Neural progenitor cell (in vitro differentiated cells): ENCODE results near the gene CHD6. TPM values are rescaled to one million over a fixed set of nuclear protein-coding genes. Genes with fewer than 3 reads are reported as not detected.

Experiments
- DNase-seq: peaks from one replicate; pipeline ENCODE4 v3.0.0-alpha.2; 2016; ENCODE audit warnings: low spot score
- H2AFZ ChIP-seq: fragments of 200-600 bp; sonication (generic); replicated peaks from 2 replicates; pipeline ENCODE4 v1.6.1; 2016; ENCODE audit warnings: antibody characterized with exemption
- H3F3A ChIP-seq: fragments of 200-600 bp; sonication (generic); 2 replicates; pipeline ENCODE4 v1.6.1; 2016; ENCODE audit warnings: antibody characterized with exemption, low read depth
- H3K27ac ChIP-seq: fragments of 200-600 bp; sonication (generic); 2 replicates; pipeline ENCODE4 v1.5.1; 2016; ENCODE audit warnings: mild to moderate bottlenecking
- H3K27me3 ChIP-seq: fragments of 200-600 bp; sonication (generic); 2 replicates; pipeline ENCODE4 v1.6.1; 2016; ENCODE audit warnings: mild to moderate bottlenecking, moderate library complexity
- H3K36me3 ChIP-seq: fragments of 200-600 bp; sonication (generic); 2 replicates; pipeline ENCODE4 v1.5.1; 2016
- H3K4me1 ChIP-seq: fragments of 200-600 bp; sonication (generic); 2 replicates; pipeline ENCODE4 v1.6.1; 2016; ENCODE audit warnings: mixed run types
- H3K4me2 ChIP-seq: fragments of 200-600 bp; sonication (generic); 2 replicates; pipeline ENCODE4 v1.6.1; 2016
- H3K4me3 ChIP-seq: fragments of 200-600 bp; sonication (generic); 2 replicates; pipeline ENCODE4 v1.5.1; 2016
- H3K79me2 ChIP-seq: fragments of 200-600 bp; sonication (generic); 2 replicates; pipeline ENCODE4 v1.6.1; 2016; ENCODE audit warnings: low read depth
- H3K9ac ChIP-seq: fragments of 200-600 bp; sonication (generic); 2 replicates; pipeline ENCODE4 v1.6.1; 2016
- H3K9me3 ChIP-seq: fragments of 200-600 bp; sonication (generic); 2 replicates; pipeline ENCODE4 v1.5.1; 2016; ENCODE audit warnings: low read depth
- H4K20me1 ChIP-seq: fragments of 200-600 bp; sonication (generic); 2 replicates; pipeline ENCODE4 v1.6.1; 2016; ENCODE audit warnings: low read depth
- H3K27ac Mint-ChIP-seq: 3 replicates; pipeline ENCODE4 v1.8.0; 2021; ENCODE audit warnings: mixed read lengths
- H3K27me3 Mint-ChIP-seq: 2 replicates; pipeline ENCODE4 v1.8.0; 2022; ENCODE audit warnings: low read depth, mild to moderate bottlenecking, inconsistent platforms, moderate library complexity, mixed read lengths; ENCODE audit not compliant: insufficient read depth
- H3K36me3 Mint-ChIP-seq: 3 replicates; pipeline ENCODE4 v1.8.0; 2021; ENCODE audit warnings: mixed read lengths
- H3K4me1 Mint-ChIP-seq: 3 replicates; pipeline ENCODE4 v1.8.0; 2021; ENCODE audit warnings: mixed read lengths
- H3K4me3 Mint-ChIP-seq: 3 replicates; pipeline ENCODE4 v1.8.0; 2021; ENCODE audit warnings: mild to moderate bottlenecking, moderate library complexity, mixed read lengths
- H3K9me3 Mint-ChIP-seq: 3 replicates; pipeline ENCODE4 v1.8.0; 2020; ENCODE audit warnings: mixed read lengths
- CTCF ChIP-seq: fragments of 200-600 bp; sonication (generic); IDR thresholded peaks from 2 replicates; pipeline ENCODE4 v1.5.1; 2017; ENCODE audit warnings: antibody characterized with exemption, mild to moderate bottlenecking
- EZH2 ChIP-seq: fragments of 200-600 bp; sonication (generic); IDR thresholded peaks from 2 replicates; pipeline ENCODE4 v1.6.1; 2017; ENCODE audit warnings: antibody characterized with exemption, mild to moderate bottlenecking, moderate library complexity
- EZH2phosphoT487 ChIP-seq: fragments of 200-600 bp; sonication (generic); IDR thresholded peaks from 2 replicates; pipeline ENCODE4 v1.6.1; 2017; ENCODE audit warnings: antibody characterized with exemption
- total RNA-seq: library from RNA; depleted of rRNA; stranded (reverse); fragments of >200 nt; gene quantifications from 2 replicates; pipeline ENCODE4 v1.2.3, GENCODE V29; 2015; ENCODE audit warnings: low replicate concordance

CHD6 gene
- total RNA-seq, 1 donor from 2014 or later: 76.1 TPM

GRCh38 chr20:41470362-41471095 lies 147.6 kb downstream of the CHD6 start:
- no peaks in the 10 kb centered on the region for H3K9me3 ChIP-seq
- Mint-ChIP-seq H3K9me3 (no peaks in the 10 kb centered on the region), H3K27me3 (no peaks in the 10 kb centered on the region), H3K4me3 (no peak overlapping the region), H3K4me1 (peaks cover 6% of the 10 kb centered on the region), H3K36me3 (peaks cover 33% of the 10 kb centered on the region), H3K27ac (no peak overlapping the region)
- peaks cover 3% of the 10 kb centered on the region for H3K36me3 ChIP-seq
- no peak for DNase-seq
- no peaks in the 10 kb centered on the region for H3K27me3 ChIP-seq
- no peak overlapping the region for H3K9ac ChIP-seq
- no peak overlapping the region for H3K4me3 ChIP-seq
- H3K79me2 ChIP-seq: no peaks in the 10 kb centered on the region
- H3K4me2 ChIP-seq: no peak overlapping the region
- no peak overlapping the region for H2AFZ ChIP-seq
- no peaks in the 10 kb centered on the region for H3K4me1 ChIP-seq
- H4K20me1 ChIP-seq: no peaks in the 10 kb centered on the region
- TF ChIP-seq CTCF (no peak), EZH2 (no peak)
- no peak overlapping the region for H3K27ac ChIP-seq
- no peaks in the 10 kb centered on the region for H3F3A ChIP-seq

- Histone ChIP-seq H3K27me3 (no peaks in the 10 kb centered on the region), H3K4me2 (no peak overlapping the region), H3K79me2 (no peaks in the 10 kb centered on the region), H3K27ac (no peak overlapping the region), H3K9me3 (no peaks in the 10 kb centered on the region), H2AFZ (no peak overlapping the region), H3F3A (no peaks in the 10 kb centered on the region), H4K20me1 (no peaks in the 10 kb centered on the region), H3K9ac (no peak overlapping the region), H3K4me1 (no peaks in the 10 kb centered on the region), H3K4me3 (no peak overlapping the region), H3K36me3 (peaks cover 3% of the 10 kb centered on the region)
- no peak overlapping the region for H3K4me3 Mint-ChIP-seq
- no peak for TF ChIP-seq EZH2phosphoT487
- H3K36me3 Mint-ChIP-seq: peaks cover 38% of the 10 kb centered on the region
- no peaks in the 10 kb centered on the region for H3K9me3 Mint-ChIP-seq
- DNase-seq: no peak
- no peaks in the 10 kb centered on the region for H3K27me3 Mint-ChIP-seq
- H3K4me1 Mint-ChIP-seq: no peaks in the 10 kb centered on the region
- H3K27ac Mint-ChIP-seq: no peak overlapping the region
Observed at GRCh38 chr20:41469868-41470267, 148.3 kb downstream of the CHD6 start.

GRCh38 chr20:41468994-41469600 lies 149.1 kb downstream of the CHD6 start:
- H3K27me3 Mint-ChIP-seq: no peaks in the 10 kb centered on the region
- peaks cover 3% of the 10 kb centered on the region for H3K36me3 ChIP-seq
- no peaks in the 10 kb centered on the region for H3F3A ChIP-seq
- no peak overlapping the region for H3K4me3 Mint-ChIP-seq
- H3K27me3 ChIP-seq: no peaks in the 10 kb centered on the region
- H3K27ac ChIP-seq: no peak overlapping the region
- no peak overlapping the region for H3K9ac ChIP-seq
- no peak overlapping the region for H3K4me2 ChIP-seq
- H2AFZ ChIP-seq: no peak overlapping the region
- no peaks in the 10 kb centered on the region for H3K79me2 ChIP-seq
- peaks cover 43% of the 10 kb centered on the region for H3K36me3 Mint-ChIP-seq
- H3K4me3 ChIP-seq: no peak overlapping the region
- no peaks in the 10 kb centered on the region for H3K4me1 Mint-ChIP-seq
- no peaks in the 10 kb centered on the region for H3K9me3 Mint-ChIP-seq
- DNase-seq: no peak
- H3K4me1 ChIP-seq: no peaks in the 10 kb centered on the region
- no peaks in the 10 kb centered on the region for H4K20me1 ChIP-seq
- no peaks in the 10 kb centered on the region for H3K9me3 ChIP-seq
- no peak overlapping the region for H3K27ac Mint-ChIP-seq
- TF ChIP-seq CTCF: no peak
- TF ChIP-seq EZH2phosphoT487: no peak
- no peak for TF ChIP-seq EZH2

GRCh38 chr20:41467690-41468089 lies 150.5 kb downstream of the CHD6 start:
- H3K36me3 Mint-ChIP-seq: peaks cover 48% of the 10 kb centered on the region
- H4K20me1 ChIP-seq: no peaks in the 10 kb centered on the region
- no peak overlapping the region for H3K27ac Mint-ChIP-seq
- H3K9me3 Mint-ChIP-seq: no peaks in the 10 kb centered on the region
- H3K79me2 ChIP-seq: no peaks in the 10 kb centered on the region
- H3K4me1 ChIP-seq: no peaks in the 10 kb centered on the region
- TF ChIP-seq EZH2phosphoT487 (no peak), CTCF (no peak), EZH2 (no peak)
- H3K27ac ChIP-seq: no peak overlapping the region
- H3K4me3 Mint-ChIP-seq: no peak overlapping the region
- no peaks in the 10 kb centered on the region for H3K27me3 Mint-ChIP-seq
- no peak overlapping the region for H3K9ac ChIP-seq
- peaks cover 3% of the 10 kb centered on the region for H3K36me3 ChIP-seq
- no peaks in the 10 kb centered on the region for H3K27me3 ChIP-seq
- DNase-seq: no peak
- no peak overlapping the region for H2AFZ ChIP-seq
- no peaks in the 10 kb centered on the region for H3F3A ChIP-seq
- no peaks in the 10 kb centered on the region for H3K4me1 Mint-ChIP-seq
- H3K9me3 ChIP-seq: no peaks in the 10 kb centered on the region
- no peak overlapping the region for H3K4me3 ChIP-seq
- H3K4me2 ChIP-seq: no peak overlapping the region
